HFF-Myc (cell line): ENCODE measurements around the gene SOX9.

ENCODE experiments used
- DNase-seq: peaks from one replicate; pipeline ENCODE4 v3.0.0-alpha.2; 2011; ENCODE audit warnings: low read depth; ENCODE audit errors: extremely low read depth
- H3K4me3 ChIP-seq: replicated peaks from 2 replicates; pipeline ENCODE4 v1.5.1; 2011; ENCODE audit warnings: low read depth, mild to moderate bottlenecking, control low read depth, low read length
- CTCF ChIP-seq: IDR thresholded peaks from 2 replicates; pipeline ENCODE4 v1.5.1; 2012; ENCODE audit warnings: mild to moderate bottlenecking, low read depth, low read length, control low read depth; ENCODE audit errors: missing control alignments

The SOX9 gene

GRCh38 chr17:72158895-72159885 is 38.4 kb downstream of the SOX9 start:
- TF ChIP-seq CTCF: no peak
- no peak for DNase-seq
- H3K4me3 ChIP-seq: no peak overlapping the region

GRCh38 chr17:72162569-72162968 is 41.7 kb downstream of the SOX9 start:
- no peak overlapping the region for H3K4me3 ChIP-seq
- TF ChIP-seq CTCF: no peak
- no peak for DNase-seq

- no peak overlapping the region for H3K4me3 ChIP-seq
- DNase-seq: no peak
- no peak for TF ChIP-seq CTCF
Measured at GRCh38 chr17:72163474-72163873, 42.7 kb downstream of the SOX9 start.

GRCh38 chr17:72164158-72164739 is 43.4 kb downstream of the SOX9 start:
- H3K4me3 ChIP-seq: no peak overlapping the region
- DNase-seq: no peak
- no peak for TF ChIP-seq CTCF

- DNase-seq: no peak
- no peak overlapping the region for H3K4me3 ChIP-seq
- TF ChIP-seq CTCF: no peak
Measured at GRCh38 chr17:72165192-72165866, 44.5 kb downstream of the SOX9 start.

GRCh38 chr17:72165867-72166439 is 45.1 kb downstream of the SOX9 start:
- no peak for TF ChIP-seq CTCF
- DNase-seq: no peak
- H3K4me3 ChIP-seq: no peak overlapping the region
